HG03460 (cell line): ENCODE data around the gene PPP1R13L.

Experiments used
- ATAC-seq: cut with Tn5 transposase; IDR thresholded peaks from one replicate; pipeline ENCODE4 v1.9.1; 2021; ENCODE audit not compliant: unreplicated experiment

The PPP1R13L gene

GRCh38 chr19:45368737-45369340 lies 36.0 kb downstream of the PPP1R13L start:
- no peak for ATAC-seq

DNA sequence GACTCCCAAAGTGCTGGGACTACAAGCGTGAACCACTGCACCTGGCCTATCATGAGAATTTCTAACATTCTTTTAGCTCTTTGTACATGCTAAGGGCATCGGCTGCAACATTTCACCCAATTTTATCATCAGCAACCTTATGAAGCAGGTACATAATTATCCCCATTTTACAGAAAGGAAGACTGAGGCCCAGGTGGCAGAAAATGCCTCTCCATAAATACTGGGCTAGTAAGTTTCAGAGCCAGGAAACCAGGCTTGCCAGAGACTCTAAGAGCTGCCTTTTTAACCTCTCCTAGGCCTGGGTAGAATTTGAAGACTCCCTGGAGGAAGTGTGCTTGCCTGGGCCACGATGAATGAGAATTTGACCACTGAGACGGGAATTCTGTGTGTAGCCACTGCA lies 36.7 kb downstream of the PPP1R13L start:
- ATAC-seq, result no peak

DNA sequence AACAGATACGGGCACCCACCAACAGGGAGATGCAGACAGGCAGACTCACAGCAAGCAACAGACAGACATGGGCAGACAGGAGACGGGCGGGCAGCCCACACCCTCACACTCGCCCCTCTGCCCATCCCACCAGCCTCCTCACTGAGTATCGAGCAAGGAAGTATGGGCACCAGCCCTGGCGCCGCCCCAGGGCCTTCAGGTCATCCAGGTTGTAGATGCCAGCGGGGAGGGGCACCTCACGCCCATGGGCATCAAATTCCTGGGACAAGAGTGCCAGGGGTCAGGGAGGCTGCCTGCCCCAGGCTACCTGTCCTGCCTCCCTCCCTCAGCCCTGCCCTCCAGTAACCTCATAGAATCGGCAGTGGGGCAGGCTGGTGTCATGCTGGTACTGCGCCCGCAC lies 40.2 kb downstream of the PPP1R13L start:
- ATAC-seq, result no peak

- ATAC-seq, result no peak
Measured at GRCh38 chr19:45363861-45364459, 40.9 kb downstream of the PPP1R13L start.

DNA sequence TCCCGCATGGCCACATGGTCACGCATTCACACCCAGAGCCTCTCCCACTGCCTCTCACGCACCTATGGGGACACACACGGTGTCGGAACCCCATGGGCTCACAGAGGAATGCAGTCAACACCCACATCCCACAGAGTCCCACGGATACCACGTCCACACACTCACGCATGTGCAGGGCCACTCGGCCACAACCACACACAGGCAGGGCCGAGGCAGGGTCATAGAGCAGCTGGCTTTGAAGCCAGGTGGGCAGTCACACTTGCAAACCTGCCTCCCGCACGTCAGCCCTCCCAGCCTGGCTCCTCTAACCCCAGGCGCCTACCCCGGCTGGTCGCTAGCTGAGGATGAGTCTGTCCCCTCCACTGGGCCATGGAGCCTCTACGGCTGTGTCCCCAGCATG lies 42.6 kb downstream of the PPP1R13L start:
- ATAC-seq, result no peak

DNA sequence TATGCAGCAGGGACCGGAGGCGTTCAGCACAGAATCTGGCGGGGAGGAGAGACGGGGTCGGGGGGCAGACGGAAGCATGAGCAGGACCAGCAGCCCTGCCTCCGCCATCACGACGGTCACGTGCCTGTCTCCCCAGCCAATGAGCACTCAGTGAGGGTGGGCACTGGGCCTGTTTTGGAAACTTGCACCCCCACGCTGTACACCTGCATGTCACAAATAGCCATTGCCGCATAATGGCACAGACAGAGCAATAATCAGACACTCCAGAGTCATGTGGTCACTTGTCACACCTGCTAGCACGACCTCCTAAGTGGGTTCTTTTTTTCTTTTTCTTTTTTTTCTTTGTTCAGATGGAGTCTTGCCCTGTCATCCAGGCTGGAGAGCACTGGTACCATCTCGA lies 43.3 kb downstream of the PPP1R13L start:
- no peak for ATAC-seq

DNA sequence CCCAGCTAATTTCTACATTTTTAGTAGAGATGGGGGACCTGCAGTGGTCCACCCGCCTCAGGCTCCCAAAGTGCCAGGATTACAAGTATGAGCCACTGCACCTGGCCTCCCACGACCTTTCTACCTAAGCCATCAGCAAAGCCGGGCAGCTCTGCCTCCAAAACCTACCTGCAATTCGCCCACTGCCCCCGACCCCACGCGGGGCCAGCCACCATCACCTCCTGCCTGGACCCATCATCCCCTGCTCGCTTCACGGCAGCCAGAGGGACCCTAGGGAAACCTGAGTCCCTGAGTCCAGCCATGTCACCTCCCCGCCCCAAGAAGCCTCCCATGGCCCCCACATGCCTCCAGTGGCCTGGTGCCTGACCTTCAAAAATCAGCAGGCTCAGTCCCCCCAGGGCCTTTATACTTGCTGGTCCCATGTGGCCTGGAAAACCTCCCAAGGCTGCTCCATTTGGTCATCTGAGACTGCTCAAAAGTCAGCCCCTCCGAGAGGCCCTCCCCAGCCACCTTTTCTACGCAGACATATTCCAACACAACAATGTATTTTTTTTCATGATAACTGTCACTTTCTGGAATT lies 46.6 kb downstream of the PPP1R13L start:
- no peak for ATAC-seq

GRCh38 chr19:45357445-45357783 lies 47.5 kb downstream of the PPP1R13L start:
- no peak for ATAC-seq

DNA sequence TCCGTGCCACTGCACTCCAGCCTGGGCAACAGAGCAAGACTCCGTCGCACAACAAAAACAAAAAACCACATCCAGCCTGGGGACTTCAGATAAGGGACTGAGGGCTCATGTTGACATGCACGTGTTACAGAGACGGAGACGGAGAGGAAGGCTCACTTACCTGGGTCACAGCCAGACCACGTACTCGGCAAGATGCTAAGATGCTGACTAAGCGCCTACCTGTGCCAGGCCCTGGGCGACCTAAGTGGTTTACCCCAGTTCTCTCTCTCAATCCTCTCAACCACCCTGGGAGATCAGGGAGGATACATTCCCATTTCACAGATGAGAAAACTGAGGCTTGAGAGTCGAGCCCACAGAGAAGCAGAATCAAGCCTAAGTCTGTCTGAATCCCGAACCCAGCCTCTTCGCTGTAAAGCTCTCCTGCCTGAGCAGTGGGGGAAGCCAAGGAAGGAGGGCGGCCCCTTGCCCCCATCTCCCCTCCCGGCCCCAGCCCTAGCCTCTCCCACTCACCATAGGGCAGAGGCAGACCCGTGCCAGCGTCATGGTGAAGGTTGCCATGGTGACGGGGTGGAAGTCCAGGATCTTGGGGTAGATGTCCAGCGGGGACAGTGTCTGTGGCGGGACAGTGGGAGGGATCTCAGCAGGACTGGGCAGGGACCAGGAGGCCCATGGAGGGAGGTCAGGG lies 48.0 kb downstream of the PPP1R13L start:
- ATAC-seq, result no peak

DNA sequence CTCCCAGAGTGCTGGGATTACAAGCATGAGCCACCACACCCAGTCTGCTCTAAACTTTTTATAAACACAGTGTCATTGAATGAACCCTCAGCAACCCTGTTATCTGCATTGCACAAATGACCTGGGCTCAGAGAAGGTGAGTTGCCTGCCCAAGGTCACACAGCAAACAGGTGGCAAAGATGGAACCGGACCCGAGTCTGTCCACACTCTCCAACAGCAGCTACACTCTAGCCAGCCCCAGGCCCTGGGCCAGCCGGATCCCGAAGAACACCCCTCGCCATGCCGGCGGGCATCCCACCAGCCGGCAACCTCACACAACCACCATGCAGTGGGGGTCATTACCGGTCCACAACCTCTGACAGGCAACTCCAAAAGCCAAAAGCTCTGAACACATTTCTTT lies 49.0 kb downstream of the PPP1R13L start:
- no peak for ATAC-seq

GRCh38 chr19:45355402-45355801 lies 49.5 kb downstream of the PPP1R13L start:
- ATAC-seq, result no peak

DNA sequence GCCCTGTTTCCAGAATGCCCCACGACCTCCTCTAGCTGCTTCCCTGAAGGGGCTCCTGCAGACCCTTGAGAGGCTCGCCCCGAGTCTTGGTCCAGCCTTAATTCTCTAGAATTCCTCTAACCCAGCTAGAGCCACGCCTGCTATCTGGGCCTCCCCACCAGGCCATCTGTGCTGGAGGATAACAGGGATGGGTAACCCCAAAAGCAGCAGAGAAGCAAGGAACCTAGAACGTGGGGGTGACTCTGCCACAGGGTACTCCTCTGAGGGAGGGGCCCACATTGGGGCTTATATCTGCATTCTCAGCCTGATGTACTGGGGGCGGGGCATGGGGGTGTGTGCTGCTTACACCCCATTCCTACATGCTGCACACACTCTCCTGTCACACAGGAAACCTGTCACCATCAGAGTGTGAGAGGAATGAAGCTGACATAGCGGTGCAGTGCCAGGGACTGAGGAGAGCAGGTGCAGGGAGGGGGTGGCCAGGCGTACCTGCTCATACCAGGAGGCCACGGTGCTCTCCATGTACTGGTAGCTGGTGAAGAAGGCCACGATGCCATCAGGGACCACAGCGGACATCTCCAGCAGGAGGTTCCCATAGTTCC lies 50.5 kb downstream of the PPP1R13L start:
- no peak for ATAC-seq

DNA sequence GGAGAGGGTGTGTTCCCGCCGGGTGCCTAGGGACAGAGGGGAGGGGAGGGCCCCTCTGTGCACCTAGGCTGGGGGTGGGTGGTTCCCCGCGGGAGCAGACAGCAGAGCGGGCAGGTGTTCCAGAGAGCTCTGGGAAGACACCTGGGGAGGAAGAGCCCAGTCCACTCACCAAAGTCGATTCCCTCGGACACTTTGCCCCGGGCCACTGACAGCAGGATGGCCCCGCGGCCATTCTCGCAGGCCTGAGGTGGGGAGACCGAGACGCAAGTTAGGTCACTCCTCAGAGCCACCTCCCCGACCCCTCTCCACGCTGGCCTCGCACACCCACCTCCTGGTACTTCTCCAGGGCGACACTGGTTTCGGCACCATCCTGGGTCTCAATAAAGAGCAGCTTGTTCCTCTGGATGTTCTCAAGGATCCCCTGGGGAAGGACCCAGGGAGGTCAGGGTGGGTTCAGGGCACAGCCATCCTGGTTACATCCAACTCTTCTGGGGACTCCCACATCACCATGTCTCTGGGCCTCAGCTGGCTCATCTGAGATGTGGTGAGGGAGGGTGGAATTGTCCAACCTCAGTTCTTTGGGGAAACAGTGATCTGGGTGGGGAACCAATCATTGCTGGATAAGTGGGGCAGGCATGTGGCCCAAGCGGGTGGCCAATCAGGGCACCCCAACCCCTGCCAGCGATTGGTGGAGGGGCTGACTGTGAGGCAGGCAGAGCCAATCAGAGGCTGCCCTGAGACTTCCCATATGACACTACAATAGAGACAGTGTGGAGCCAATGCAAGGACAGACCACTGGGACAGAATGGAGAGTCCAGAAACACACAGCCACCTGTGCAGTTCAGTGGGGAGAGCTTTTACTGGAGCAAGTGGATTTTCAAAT lies 51.7 kb downstream of the PPP1R13L start:
- no peak for ATAC-seq

- ATAC-seq, result no peak
Measured at GRCh38 chr19:45352471-45352870, 52.4 kb downstream of the PPP1R13L start.

GRCh38 chr19:45352062-45352461 lies 52.8 kb downstream of the PPP1R13L start:
- ATAC-seq, result no peak

DNA sequence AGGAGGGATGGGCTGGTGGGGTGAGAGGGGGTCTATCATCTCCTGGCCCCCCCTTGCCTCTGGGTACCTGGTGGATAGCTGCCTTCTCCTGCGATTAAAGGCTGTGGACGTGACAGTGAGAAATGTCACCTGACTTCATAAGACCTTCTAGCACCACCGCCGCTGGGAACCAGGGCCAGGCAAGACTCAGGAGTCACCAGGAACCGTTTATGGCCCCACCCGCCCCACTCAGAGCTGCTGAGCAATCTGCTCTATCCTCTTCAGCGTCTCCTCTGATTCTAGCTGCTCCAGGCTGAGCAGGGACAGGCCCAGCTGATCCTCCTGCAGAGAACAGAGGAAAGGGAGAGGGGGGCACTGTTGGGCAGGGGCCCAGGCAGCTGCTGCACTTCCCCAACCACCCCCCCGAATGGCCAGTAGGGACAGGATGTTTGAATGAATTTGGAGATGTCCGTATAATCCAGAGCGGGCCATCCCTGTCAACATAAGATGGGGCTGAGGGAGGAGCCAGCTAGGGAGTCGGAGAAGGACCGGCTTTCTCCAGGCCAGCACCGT lies 53.4 kb downstream of the PPP1R13L start:
- no peak for ATAC-seq

- ATAC-seq, result no peak
Measured at GRCh38 chr19:45350477-45351058, 54.3 kb downstream of the PPP1R13L start.

GRCh38 chr19:45349430-45349941 lies 55.4 kb downstream of the PPP1R13L start:
- ATAC-seq, result no peak

DNA sequence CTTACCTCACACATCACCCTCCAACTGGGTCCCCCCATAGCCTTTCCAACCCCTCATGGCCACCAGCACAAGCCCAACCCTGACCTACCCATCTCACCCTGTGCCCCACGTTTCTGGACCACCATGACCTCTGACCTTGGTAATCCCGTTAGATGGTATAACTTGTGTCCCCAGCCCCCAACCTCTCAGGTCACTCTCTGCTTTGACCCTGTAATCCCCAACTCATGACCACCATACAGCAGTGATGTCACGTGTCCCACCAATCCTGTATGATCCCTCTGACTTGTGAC lies 55.8 kb downstream of the PPP1R13L start:
- no peak for ATAC-seq

DNA sequence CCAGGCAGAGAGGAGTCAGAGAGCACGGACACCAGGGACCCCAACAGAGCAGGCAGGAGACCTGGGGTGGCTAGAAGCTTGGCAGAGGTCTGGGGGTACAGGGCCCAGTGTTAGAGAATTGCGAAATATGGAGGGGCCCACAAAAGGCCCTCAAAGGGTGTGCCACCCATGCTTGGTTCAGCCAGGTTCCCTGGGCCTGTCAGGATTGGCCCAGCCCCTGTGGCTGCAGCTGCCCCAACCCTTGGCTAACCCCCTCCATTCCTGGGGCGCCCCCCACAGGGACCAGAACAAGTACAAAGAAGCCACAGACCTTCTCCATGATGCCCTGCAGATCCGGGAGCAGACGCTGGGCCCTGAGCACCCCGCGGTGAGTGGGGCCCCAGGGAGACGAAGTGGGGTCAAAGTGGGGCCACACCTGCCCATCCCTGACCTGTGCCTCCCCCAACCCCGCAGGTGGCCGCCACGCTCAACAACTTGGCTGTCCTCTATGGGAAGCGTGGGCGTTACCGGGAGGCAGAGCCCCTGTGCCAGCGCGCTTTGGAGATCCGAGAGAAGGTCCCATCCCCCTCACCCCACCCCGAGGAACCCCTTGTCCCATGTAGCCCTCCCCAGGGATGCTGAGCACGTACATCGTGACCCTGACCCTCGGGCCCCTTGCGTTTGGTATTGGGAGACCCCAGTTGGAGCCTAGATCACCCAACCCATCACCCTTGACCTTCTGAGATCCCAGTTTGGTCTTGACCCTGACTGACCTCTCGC lies 56.3 kb downstream of the PPP1R13L start:
- ATAC-seq, result no peak
